T-helper 1 cell treated with Interleukin-12 subunit alpha and Interleukin-12 subunit beta and Interleukin-4 antibody, amounts not matched to agents 30 ng/mL and 1 ng/mL, for 36 hours (primary cell): ENCODE data around the gene KCTD20. TPM values are rescaled to one million over a fixed set of nuclear protein-coding genes. Genes with fewer than 3 reads are reported as not detected.
"Not testable (repeated sequence)": the region's sequence is repeated elsewhere in the genome, so short reads cannot be mapped to it uniquely, and the experiment has no call there.

Experiments
- intact Hi-C: fragments of 100-400 bp; cut with micrococcal nuclease; formaldehyde crosslinking; loops from one replicate; pipeline ENCODE4 v1.15.1; 2024
- total RNA-seq: library from RNA; stranded (reverse); gene quantifications from 2 replicates; pipeline ENCODE4 v1.2.3, GENCODE V29; 2022

KCTD20 gene
- total RNA-seq, 1 donor from 2014 or later, result 61.4 TPM

- intact Hi-C loops, result loop anchor here (5.0 kb wide), 5 partner anchors 314 to 469 kb away; partner anchors contain the start of genes MAPK14 and PPIL1
Observed at GRCh38 chr6:36443471-36444428, 950 bp downstream of the KCTD20 start.

GRCh38 chr6:36444470-36444869 is 1.7 kb downstream of the KCTD20 start:
- intact Hi-C loops, result loop anchor here (5.0 kb wide), 5 partner anchors 313 to 468 kb away; partner anchors contain the start of genes MAPK14 and PPIL1

GRCh38 chr6:36445621-36446020 is 2.8 kb downstream of the KCTD20 start:
- intact Hi-C loops, result no loop called here

- intact Hi-C loops, result not testable (repeated sequence)
Observed at GRCh38 chr6:36449173-36449572, 6.4 kb downstream of the KCTD20 start.

- intact Hi-C loops, result not testable (repeated sequence)
Observed at GRCh38 chr6:36452897-36453296, 10.1 kb downstream of the KCTD20 start.

GRCh38 chr6:36455486-36456027 is 12.8 kb downstream of the KCTD20 start:
- intact Hi-C loops, result no loop called here

GRCh38 chr6:36459501-36459900 is 16.7 kb downstream of the KCTD20 start:
- intact Hi-C loops, result no loop called here

- intact Hi-C loops, result no loop called here
Observed at GRCh38 chr6:36460916-36461315, 18.1 kb downstream of the KCTD20 start.

GRCh38 chr6:36461646-36462045 is 18.8 kb downstream of the KCTD20 start:
- intact Hi-C loops, result no loop called here

- intact Hi-C loops, result no loop called here
Observed at GRCh38 chr6:36463676-36464075, 20.9 kb downstream of the KCTD20 start.

GRCh38 chr6:36464233-36464632 is 21.4 kb downstream of the KCTD20 start:
- intact Hi-C loops, result no loop called here

- intact Hi-C loops, result no loop called here
Observed at GRCh38 chr6:36467625-36468024, 24.8 kb downstream of the KCTD20 start.

- intact Hi-C loops, result no loop called here
Observed at GRCh38 chr6:36469148-36469661, 26.4 kb downstream of the KCTD20 start.

- intact Hi-C loops, result no loop called here
Observed at GRCh38 chr6:36469946-36470345, 27.1 kb downstream of the KCTD20 start.

GRCh38 chr6:36478051-36478526 is 35.3 kb downstream of the KCTD20 start:
- intact Hi-C loops, result no loop called here

GRCh38 chr6:36479256-36479655 is 36.5 kb downstream of the KCTD20 start:
- intact Hi-C loops, result no loop called here

GRCh38 chr6:36483326-36483725 is 40.5 kb downstream of the KCTD20 start:
- intact Hi-C loops, result not testable (repeated sequence)

GRCh38 chr6:36484736-36485135 is 41.9 kb downstream of the KCTD20 start:
- intact Hi-C loops, result no loop called here

GRCh38 chr6:36487698-36488097 is 44.9 kb downstream of the KCTD20 start:
- intact Hi-C loops, result no loop called here

- intact Hi-C loops, result no loop called here
Observed at GRCh38 chr6:36488221-36488620, 45.4 kb downstream of the KCTD20 start.

- intact Hi-C loops, result no loop called here
Observed at GRCh38 chr6:36489426-36489825, 46.6 kb downstream of the KCTD20 start.

- intact Hi-C loops, result no loop called here
Observed at GRCh38 chr6:36491378-36491965, 48.7 kb downstream of the KCTD20 start.
